WERI-Rb-1 (cell line): ENCODE data around the gene GPHB5.

ENCODE experiments used
- DNase-seq: peaks from one replicate; pipeline ENCODE4 v3.0.0-alpha.2; 2020
- H3K27ac ChIP-seq: fragments of 250-450 bp; sonication (Bioruptor Pico); 2 replicates; pipeline ENCODE4 v1.5.1; 2020; ENCODE audit warnings: mild to moderate bottlenecking, moderate library complexity
- H3K27me3 ChIP-seq: fragments of 250-450 bp; sonication (Bioruptor Pico); 2 replicates; pipeline ENCODE4 v1.5.1; 2021; ENCODE audit warnings: mild to moderate bottlenecking, low read depth, moderate library complexity; ENCODE audit not compliant: insufficient read depth, severe bottlenecking
- H3K36me3 ChIP-seq: fragments of 250-450 bp; sonication (Bioruptor Pico); 2 replicates; pipeline ENCODE4 v1.5.1; 2020; ENCODE audit warnings: mild to moderate bottlenecking, moderate library complexity
- H3K4me3 ChIP-seq: 2 replicates; pipeline ENCODE4 v1.5.1; 2011; ENCODE audit warnings: low read depth, mild to moderate bottlenecking, control low read depth, low read length
- H3K9me3 ChIP-seq: fragments of 250-450 bp; sonication (Bioruptor Pico); 2 replicates; pipeline ENCODE4 v1.5.1; 2021; ENCODE audit warnings: mild to moderate bottlenecking, moderate library complexity; ENCODE audit not compliant: severe bottlenecking
- CTCF ChIP-seq: IDR thresholded peaks from 2 replicates; pipeline ENCODE4 v1.5.1; 2011; ENCODE audit warnings: low read depth, mild to moderate bottlenecking, control low read depth, inconsistent platforms, low read length

The GPHB5 gene

GRCh38 chr14:63299351-63300110, 19.2 kb downstream of the GPHB5 start:
- DNase-seq, result no peak
- Histone ChIP-seq H3K27ac (no peak overlapping the region), H3K9me3 (no peaks in the 10 kb centered on the region), H3K36me3 (no peaks in the 10 kb centered on the region), H3K27me3 (no peaks in the 10 kb centered on the region), H3K4me3 (no peak overlapping the region)
- no peak for TF ChIP-seq CTCF

GRCh38 chr14:63297372-63298063, 21.2 kb downstream of the GPHB5 start:
- H3K27ac ChIP-seq, result no peak overlapping the region
- H3K4me3 ChIP-seq, result no peak overlapping the region
- TF ChIP-seq CTCF, result no peak
- H3K36me3 ChIP-seq, result no peaks in the 10 kb centered on the region
- H3K9me3 ChIP-seq, result no peaks in the 10 kb centered on the region
- H3K27me3 ChIP-seq, result no peaks in the 10 kb centered on the region
- DNase-seq, result no peak

- no peak overlapping the region for H3K4me3 ChIP-seq
- TF ChIP-seq CTCF, result no peak
- no peaks in the 10 kb centered on the region for H3K36me3 ChIP-seq
- no peaks in the 10 kb centered on the region for H3K9me3 ChIP-seq
- H3K27me3 ChIP-seq, result no peaks in the 10 kb centered on the region
- DNase-seq, result no peak
- no peak overlapping the region for H3K27ac ChIP-seq
Observed at GRCh38 chr14:63296060-63296563, 22.6 kb downstream of the GPHB5 start.

- no peak for TF ChIP-seq CTCF
- no peak overlapping the region for H3K4me3 ChIP-seq
- H3K36me3 ChIP-seq, result no peaks in the 10 kb centered on the region
- no peak for DNase-seq
- H3K27me3 ChIP-seq, result no peaks in the 10 kb centered on the region
- no peak overlapping the region for H3K27ac ChIP-seq
- no peaks in the 10 kb centered on the region for H3K9me3 ChIP-seq
Observed at GRCh38 chr14:63295231-63295685, 23.5 kb downstream of the GPHB5 start.

- Histone ChIP-seq H3K9me3 (no peaks in the 10 kb centered on the region), H3K27me3 (no peaks in the 10 kb centered on the region), H3K4me3 (no peak overlapping the region), H3K27ac (no peak overlapping the region), H3K36me3 (no peaks in the 10 kb centered on the region)
- no peak for DNase-seq
- TF ChIP-seq CTCF, result no peak
Observed at GRCh38 chr14:63292805-63293204, 25.9 kb downstream of the GPHB5 start.
